ENCODE measurements around the gene SHISA4. TPM values are rescaled to one million over a fixed set of nuclear protein-coding genes. Genes with fewer than 3 reads are reported as not detected.

The SHISA4 gene
- total and polyA plus RNA-seq, 4 donors = 7.2 to 15.9 (median 11.8) TPM

DNA sequence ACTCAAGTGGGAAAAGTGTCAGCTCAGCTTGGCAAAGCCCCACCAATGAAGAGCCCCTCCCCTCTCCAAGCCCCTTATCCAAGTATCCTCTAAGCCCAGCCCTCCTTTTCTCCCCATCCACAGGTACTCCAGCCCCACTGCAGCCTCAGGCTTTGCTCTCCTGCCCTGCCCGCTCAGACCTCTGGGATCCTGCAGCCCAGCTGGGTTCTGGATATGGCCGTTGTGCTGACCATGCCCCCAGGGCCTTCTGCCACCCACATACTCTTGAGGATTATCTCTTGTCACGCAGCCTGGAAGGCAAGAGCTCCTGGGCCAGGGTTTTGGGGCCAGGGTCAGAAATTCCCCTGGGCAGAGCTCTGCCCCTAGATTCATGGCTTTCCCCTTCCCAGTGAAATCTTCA is 4.7 kb downstream of the SHISA4 start:
- H3K27ac ChIP-seq (ENCODE audit: low read depth in 1 of 2, low read length in 1 of 2) = no peak overlapping the region
- no peak overlapping the region for H3K9ac ChIP-seq (ENCODE audit: insufficient read depth in 1 of 2, low read length in 2 of 2)
- no peak for DNase-seq
- TF ChIP-seq, protein P1, sequence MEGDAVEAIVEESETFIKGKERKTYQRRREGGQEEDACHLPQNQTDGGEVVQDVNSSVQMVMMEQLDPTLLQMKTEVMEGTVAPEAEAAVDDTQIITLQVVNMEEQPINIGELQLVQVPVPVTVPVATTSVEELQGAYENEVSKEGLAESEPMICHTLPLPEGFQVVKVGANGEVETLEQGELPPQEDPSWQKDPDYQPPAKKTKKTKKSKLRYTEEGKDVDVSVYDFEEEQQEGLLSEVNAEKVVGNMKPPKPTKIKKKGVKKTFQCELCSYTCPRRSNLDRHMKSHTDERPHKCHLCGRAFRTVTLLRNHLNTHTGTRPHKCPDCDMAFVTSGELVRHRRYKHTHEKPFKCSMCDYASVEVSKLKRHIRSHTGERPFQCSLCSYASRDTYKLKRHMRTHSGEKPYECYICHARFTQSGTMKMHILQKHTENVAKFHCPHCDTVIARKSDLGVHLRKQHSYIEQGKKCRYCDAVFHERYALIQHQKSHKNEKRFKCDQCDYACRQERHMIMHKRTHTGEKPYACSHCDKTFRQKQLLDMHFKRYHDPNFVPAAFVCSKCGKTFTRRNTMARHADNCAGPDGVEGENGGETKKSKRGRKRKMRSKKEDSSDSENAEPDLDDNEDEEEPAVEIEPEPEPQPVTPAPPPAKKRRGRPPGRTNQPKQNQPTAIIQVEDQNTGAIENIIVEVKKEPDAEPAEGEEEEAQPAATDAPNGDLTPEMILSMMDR (IDR thresholded peaks at IDR 0.05; ENCODE audit: control extremely low read depth, extremely low read depth) = no peak
- H3K36me3 ChIP-seq (ENCODE audit: control insufficient read depth in 4 of 4, insufficient read depth in 4 of 4, low read length in 4 of 4) = no peaks in the 10 kb centered on the region
- no peaks in the 10 kb centered on the region for H3K27me3 ChIP-seq (ENCODE audit: control insufficient read depth in 3 of 3, insufficient read depth in 3 of 3, low read length in 2 of 3)
- no peak for ATAC-seq (ENCODE audit: insufficient read depth, low FRiP score)
- 67 to 84% methylated on average over 2 to 3 of the region's 3 CpGs for WGBS, 2 donors
- peaks cover 0 to 10% (median 0%) of the 10 kb centered on the region in 5 donors for H3K4me1 ChIP-seq (ENCODE audit: control insufficient read depth in 5 of 5, insufficient read depth in 5 of 5, low read length in 5 of 5)
- no peak overlapping the region for H3K4me3 ChIP-seq
- no peaks in the 10 kb centered on the region for H3K9me3 ChIP-seq (ENCODE audit: control insufficient read depth in 4 of 4, insufficient read depth in 3 of 4, low read length in 3 of 4)

DNA sequence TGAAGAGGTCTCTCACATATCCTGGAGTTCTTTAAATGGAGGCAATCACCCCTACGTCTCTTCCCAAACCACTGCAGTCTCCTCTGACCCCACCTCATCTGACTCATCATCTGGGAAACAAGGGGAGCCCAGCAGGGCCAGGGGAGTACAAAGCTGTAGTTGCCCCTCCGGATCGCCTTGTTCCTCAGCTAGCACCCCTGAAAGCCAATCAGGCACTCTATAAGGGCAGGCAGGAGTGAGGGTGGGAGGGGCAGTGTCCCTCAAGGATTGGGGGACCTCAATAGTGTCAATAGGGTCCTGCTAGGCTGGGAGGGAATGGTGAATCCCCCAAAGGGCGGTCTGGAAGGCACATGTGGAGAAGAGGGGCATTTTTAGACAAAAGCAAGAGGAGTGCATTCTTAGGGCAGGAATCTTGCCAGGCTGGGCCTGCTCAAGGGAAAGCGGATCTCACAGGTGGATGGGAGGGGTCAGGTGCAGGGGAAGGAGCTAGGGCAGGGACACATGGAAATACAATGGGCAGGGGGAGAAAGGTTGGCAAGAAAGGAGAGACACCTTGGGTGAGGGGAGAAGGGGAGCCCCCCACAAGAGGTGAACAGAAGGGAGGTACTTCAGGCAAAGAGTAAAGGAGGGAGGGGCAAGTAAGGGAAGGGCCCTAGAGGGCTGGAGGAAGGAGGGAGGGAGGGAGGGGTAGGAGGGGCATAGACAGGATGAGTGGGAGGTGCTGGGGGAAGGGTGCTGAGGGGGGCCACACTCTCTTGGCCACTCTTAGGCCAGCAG is 5.8 kb downstream of the SHISA4 start:
- Histone ChIP-seq H3K27me3 (ENCODE audit: control insufficient read depth in 3 of 3, insufficient read depth in 3 of 3, low read length in 2 of 3) (no peaks in the 10 kb centered on the region), H3K9me3 (ENCODE audit: control insufficient read depth in 4 of 4, insufficient read depth in 3 of 4, low read length in 3 of 4) (no peaks in the 10 kb centered on the region), H3K27ac (ENCODE audit: low read depth in 1 of 2, low read length in 1 of 2) (no peak overlapping the region), H3K4me3 (no peak overlapping the region), H3K9ac (ENCODE audit: insufficient read depth in 1 of 2, low read length in 2 of 2) (no peak overlapping the region), H3K36me3 (ENCODE audit: control insufficient read depth in 4 of 4, insufficient read depth in 4 of 4, low read length in 4 of 4) (no peaks in the 10 kb centered on the region), H3K4me1 (ENCODE audit: control insufficient read depth in 5 of 5, insufficient read depth in 5 of 5, low read length in 5 of 5) (peaks cover 0 to 2% (median 0%) of the 10 kb centered on the region in 5 donors)
- TF ChIP-seq, protein P1 (IDR thresholded peaks at IDR 0.05; ENCODE audit: control extremely low read depth, extremely low read depth) = no peak
- DNase-seq (peak in 2 of 3 donors; percentile 31 to 34), ATAC-seq (ENCODE audit: insufficient read depth, low FRiP score) (no peak)
- 84 to 92% methylated on average over 5 of the region's 5 CpGs for WGBS, 2 donors

- TF ChIP-seq, protein P1 (IDR thresholded peaks at IDR 0.05; ENCODE audit: control extremely low read depth, extremely low read depth) = no peak
- H3K9ac ChIP-seq (ENCODE audit: insufficient read depth in 1 of 2, low read length in 2 of 2) = no peak overlapping the region
- H3K9me3 ChIP-seq (ENCODE audit: control insufficient read depth in 4 of 4, insufficient read depth in 3 of 4, low read length in 3 of 4) = no peaks in the 10 kb centered on the region
- ATAC-seq (ENCODE audit: insufficient read depth, low FRiP score) (no peak), DNase-seq (no peak)
- no peaks in the 10 kb centered on the region for H3K4me1 ChIP-seq (ENCODE audit: control insufficient read depth in 5 of 5, insufficient read depth in 5 of 5, low read length in 5 of 5)
- no peak overlapping the region for H3K4me3 ChIP-seq
- WGBS, 2 donors = 84 to 91% methylated on average over 7 of the region's 7 CpGs
- no peak overlapping the region for H3K27ac ChIP-seq (ENCODE audit: low read depth in 1 of 2, low read length in 1 of 2)
- no peaks in the 10 kb centered on the region for H3K27me3 ChIP-seq (ENCODE audit: control insufficient read depth in 3 of 3, insufficient read depth in 3 of 3, low read length in 2 of 3)
- H3K36me3 ChIP-seq (ENCODE audit: control insufficient read depth in 4 of 4, insufficient read depth in 4 of 4, low read length in 4 of 4) = no peaks in the 10 kb centered on the region
Observed at GRCh38 chr1:201895120-201895665, 6.5 kb downstream of the SHISA4 start.

All from lung (tissue), 12 donors.